Spleen (tissue), 7 donors: ENCODE results near the gene AKAIN1.

Experiments used
- CTCF ChIP-seq, 11 experiments: fragments of 200-600 bp in 7 of 11; fragments of 450-650 bp in 4 of 11; sonication (generic) in 4 of 11; IDR thresholded peaks in 8 of 11; conservative IDR thresholded peaks in 3 of 11; 1 replicate in 7 of 11; 2 replicates in 4 of 11; pipeline versions ENCODE4 v1.4.0 to v1.8.0; 2016 to 2021; ENCODE audit warnings: antibody characterized with exemption in 11 of 11, inconsistent platforms in 4 of 11, mild to moderate bottlenecking in 1 of 11
- POLR2A ChIP-seq, 3 donors: fragments of 450-650 bp; IDR thresholded peaks; one replicate each; pipeline ENCODE4 v1.5.1; 2017; ENCODE audit warnings: antibody characterized with exemption in 3 of 3, mild to moderate bottlenecking in 1 of 3
- POLR2AphosphoS5 ChIP-seq, 3 donors: sonication (generic); formaldehyde crosslinking; IDR thresholded peaks; one replicate each; pipeline ENCODE4 v1.5.1; 2017; ENCODE audit warnings: antibody characterized with exemption in 3 of 3
- donor health status: DM: no; HTN: no; CAD: no; lungs with moderate emphysema.
- donor health status: DM: no; HTN: no; CAD: no.
- donor health status: DM: no; HTN: no; CAD: no.

GRCh38 chr18:5093902-5094301, 103.2 kb downstream of the AKAIN1 start:
- TF ChIP-seq CTCF (IDR thresholded peaks at IDR 0.05 in 8 of 11, conservative IDR thresholded peaks at IDR 0.05 in 3 of 11) (no peak), POLR2AphosphoS5 (IDR thresholded peaks at IDR 0.05) (no peak), POLR2A (IDR thresholded peaks at IDR 0.05) (no peak)
